CD4-positive, alpha-beta T cell (primary cell): ENCODE results near the gene STX18. TPM values are rescaled to one million over a fixed set of nuclear protein-coding genes. Genes with fewer than 3 reads are reported as not detected.

Experiments
- ATAC-seq: fragments of 200-7000 bp; cut with Tn5 transposase; one replicate; pipeline ENCODE4 v1.10.0; 2022; ENCODE audit warnings: mild to moderate bottlenecking; ENCODE audit not compliant: poor library complexity
- CTCF ChIA-PET: fragments of 350-600 bp; sonication (Branson Sonifier 250); formaldehyde crosslinking; loops from one replicate; lab custom pipeline; 2021; ENCODE audit warnings: antibody characterized with exemption, inconsistent platforms; lab: Charles Lee
- POLR2A ChIA-PET: fragments of 350-600 bp; sonication (Branson Sonifier 250); formaldehyde crosslinking; loops from one replicate; lab custom pipeline; 2021; ENCODE audit warnings: antibody characterized with exemption, inconsistent platforms; lab: Charles Lee
- DNase-seq, 14 experiments: peaks; one replicate each; pipeline ENCODE4 v3.0.0-alpha.2; 2013 to 2020; ENCODE audit warnings: mixed read lengths in 2 of 14
- H3K27ac ChIP-seq, 2 donors: one replicate each; pipeline versions ENCODE4 v1.5.1 to v1.7.0; 2013; ENCODE audit warnings: low read length in 2 of 2, low read depth in 1 of 2, mild to moderate bottlenecking in 1 of 2
- H3K27me3 ChIP-seq, 2 experiments: 1 replicate in 1 of 2; 2 replicates in 1 of 2; pipeline versions ENCODE4 v1.6.1 to v1.7.0; 2013; ENCODE audit warnings: low read length in 2 of 2, control low read depth in 1 of 2, mild to moderate bottlenecking in 1 of 2, moderate library complexity in 1 of 2; ENCODE audit not compliant: insufficient read depth in 2 of 2, control insufficient read depth in 1 of 2
- H3K36me3 ChIP-seq: one replicate; pipeline ENCODE4 v1.6.1; 2013; ENCODE audit warnings: low read length, control low read depth; ENCODE audit not compliant: insufficient read depth
- H3K4me1 ChIP-seq: one replicate; pipeline ENCODE4 v1.6.1; 2013; ENCODE audit warnings: low read length, control low read depth; ENCODE audit not compliant: insufficient read depth
- H3K4me3 ChIP-seq: one replicate; pipeline ENCODE4 v1.5.1; 2013; ENCODE audit warnings: mild to moderate bottlenecking, low read length, moderate library complexity
- H3K9me3 ChIP-seq, 2 experiments: 1 replicate in 1 of 2; 2 replicates in 1 of 2; pipeline versions ENCODE4 v1.6.1 to v1.7.0; 2013; ENCODE audit warnings: low read length in 2 of 2, mild to moderate bottlenecking in 2 of 2, control low read depth in 1 of 2, moderate library complexity in 1 of 2; ENCODE audit not compliant: control insufficient read depth in 1 of 2, insufficient read depth in 1 of 2
- H3K27ac Mint-ChIP-seq: one replicate; pipeline ENCODE4 v1.8.0; 2020; ENCODE audit warnings: mixed read lengths
- H3K27me3 Mint-ChIP-seq: one replicate; pipeline ENCODE4 v1.8.0; 2021; ENCODE audit warnings: mixed read lengths
- H3K36me3 Mint-ChIP-seq: one replicate; pipeline ENCODE4 v1.8.0; 2021; ENCODE audit warnings: low read depth, mixed read lengths
- H3K4me1 Mint-ChIP-seq: one replicate; pipeline ENCODE4 v1.8.0; 2021; ENCODE audit warnings: low read depth, mixed read lengths
- H3K4me3 Mint-ChIP-seq: one replicate; pipeline ENCODE4 v1.8.0; 2020; ENCODE audit warnings: mild to moderate bottlenecking, mixed read lengths
- H3K9me3 Mint-ChIP-seq: one replicate; pipeline ENCODE4 v1.8.0; 2020; ENCODE audit warnings: mixed read lengths
- intact Hi-C, 2 experiments: fragments of 100-400 bp; cut with DNase I in 1 of 2; cut with micrococcal nuclease in 1 of 2; formaldehyde crosslinking; loops; one replicate each; pipeline versions ENCODE4 v1.15.1 to v1.9.0; 2023 to 2025; cut with DNase I, micrococcal nuclease
- total RNA-seq, 174 experiments: library from RNA in 2 of 174; stranded (reverse) in 2 of 174; gene quantifications; one replicate each; pipeline ENCODE4 v1.2.3 and lab custom pipeline; 2021 to 2026
- TF ChIP-seq, protein P1 (sequence below): fragments of 200-600 bp; IDR thresholded peaks from one replicate; pipeline ENCODE4 v1.8.0; 2022; ENCODE audit warnings: antibody characterized with exemption, mild to moderate bottlenecking

STX18 gene
- total RNA-seq, 2 experiments from 2014 or later = 15.2 to 15.5 TPM

DNA sequence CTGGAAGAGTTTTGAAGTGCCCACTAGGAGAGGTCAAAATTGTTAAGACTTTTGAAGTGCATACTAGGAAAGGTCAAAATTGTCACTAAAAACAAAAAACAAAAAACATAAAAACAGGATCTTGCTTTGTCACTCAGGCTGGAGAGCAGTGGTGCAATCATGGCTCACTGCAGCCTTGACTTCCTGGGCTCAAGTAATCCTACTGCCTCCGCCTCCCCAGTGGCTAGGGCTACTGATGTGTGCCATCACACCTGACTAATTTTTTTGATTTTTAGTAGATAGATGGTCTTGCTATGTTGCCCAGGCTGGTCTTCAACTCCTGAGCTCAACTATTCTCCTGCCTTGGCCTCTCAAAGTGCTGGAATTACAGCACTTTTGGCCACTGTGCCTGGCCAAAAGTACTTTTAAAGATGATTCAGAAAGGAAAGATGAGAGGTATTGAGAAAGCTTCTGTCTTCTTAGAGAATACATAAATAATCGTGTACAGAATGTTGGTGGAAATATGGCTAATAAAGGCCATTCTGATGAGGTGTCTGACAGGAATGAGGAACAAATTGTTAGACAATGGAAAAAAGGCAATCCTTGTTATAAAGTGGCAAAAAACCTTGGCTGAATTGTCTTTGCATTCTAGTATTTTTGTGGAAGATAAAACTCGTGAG, 43.3 kb upstream of the STX18 start:
- no peak overlapping the region for H3K4me3 ChIP-seq
- ATAC-seq = no peak
- no peaks in the 10 kb centered on the region for H3K9me3 Mint-ChIP-seq
- no peaks in the 10 kb centered on the region for H3K27me3 ChIP-seq
- H3K4me3 Mint-ChIP-seq = no peak overlapping the region
- H3K4me1 Mint-ChIP-seq = no peaks in the 10 kb centered on the region
- no peaks in the 10 kb centered on the region for H3K36me3 ChIP-seq
- DNase-seq = no peak
- no peaks in the 10 kb centered on the region for H3K9me3 ChIP-seq
- POLR2A ChIA-PET = no interaction called here
- H3K27ac ChIP-seq = no peak overlapping the region
- no peaks in the 10 kb centered on the region for H3K4me1 ChIP-seq
- peaks cover 20% of the 10 kb centered on the region for H3K36me3 Mint-ChIP-seq
- CTCF ChIA-PET = no interaction called here
- no peak overlapping the region for H3K27ac Mint-ChIP-seq
- H3K27me3 Mint-ChIP-seq = no peaks in the 10 kb centered on the region
- TF ChIP-seq, protein P1, sequence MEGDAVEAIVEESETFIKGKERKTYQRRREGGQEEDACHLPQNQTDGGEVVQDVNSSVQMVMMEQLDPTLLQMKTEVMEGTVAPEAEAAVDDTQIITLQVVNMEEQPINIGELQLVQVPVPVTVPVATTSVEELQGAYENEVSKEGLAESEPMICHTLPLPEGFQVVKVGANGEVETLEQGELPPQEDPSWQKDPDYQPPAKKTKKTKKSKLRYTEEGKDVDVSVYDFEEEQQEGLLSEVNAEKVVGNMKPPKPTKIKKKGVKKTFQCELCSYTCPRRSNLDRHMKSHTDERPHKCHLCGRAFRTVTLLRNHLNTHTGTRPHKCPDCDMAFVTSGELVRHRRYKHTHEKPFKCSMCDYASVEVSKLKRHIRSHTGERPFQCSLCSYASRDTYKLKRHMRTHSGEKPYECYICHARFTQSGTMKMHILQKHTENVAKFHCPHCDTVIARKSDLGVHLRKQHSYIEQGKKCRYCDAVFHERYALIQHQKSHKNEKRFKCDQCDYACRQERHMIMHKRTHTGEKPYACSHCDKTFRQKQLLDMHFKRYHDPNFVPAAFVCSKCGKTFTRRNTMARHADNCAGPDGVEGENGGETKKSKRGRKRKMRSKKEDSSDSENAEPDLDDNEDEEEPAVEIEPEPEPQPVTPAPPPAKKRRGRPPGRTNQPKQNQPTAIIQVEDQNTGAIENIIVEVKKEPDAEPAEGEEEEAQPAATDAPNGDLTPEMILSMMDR = no peak
- intact Hi-C loops = no loop called here

DNA sequence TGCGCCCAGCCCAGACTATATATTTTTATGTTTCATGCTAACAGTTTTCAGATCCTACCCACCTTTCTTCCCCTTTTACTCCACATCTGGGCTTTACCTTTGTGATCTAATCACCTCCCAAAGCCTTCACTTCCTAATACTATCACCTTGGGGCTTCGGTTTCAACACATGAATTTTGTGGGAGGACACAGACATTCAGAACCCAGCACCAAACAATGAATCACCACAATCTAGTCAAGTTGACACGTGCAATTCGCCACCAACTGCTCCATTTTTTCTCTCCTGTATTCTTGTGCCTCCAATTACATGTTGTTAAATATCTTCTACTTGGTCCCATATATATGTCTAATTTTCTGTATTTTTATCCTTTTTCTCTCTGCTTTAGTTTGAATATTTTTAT, 41.8 kb upstream of the STX18 start:
- TF ChIP-seq, protein P1 = no peak
- Mint-ChIP-seq H3K9me3 (no peaks in the 10 kb centered on the region), H3K27me3 (no peaks in the 10 kb centered on the region), H3K36me3 (peaks cover 20% of the 10 kb centered on the region), H3K27ac (no peak overlapping the region), H3K4me3 (no peak overlapping the region), H3K4me1 (no peaks in the 10 kb centered on the region)
- CTCF ChIA-PET = no interaction called here
- Histone ChIP-seq H3K4me3 (no peak overlapping the region), H3K27ac (no peak overlapping the region), H3K36me3 (no peaks in the 10 kb centered on the region), H3K9me3 (no peaks in the 10 kb centered on the region), H3K27me3 (no peaks in the 10 kb centered on the region), H3K4me1 (no peaks in the 10 kb centered on the region)
- DNase-seq (no peak), ATAC-seq (no peak)
- intact Hi-C loops = no loop called here
- POLR2A ChIA-PET = no interaction called here

DNA sequence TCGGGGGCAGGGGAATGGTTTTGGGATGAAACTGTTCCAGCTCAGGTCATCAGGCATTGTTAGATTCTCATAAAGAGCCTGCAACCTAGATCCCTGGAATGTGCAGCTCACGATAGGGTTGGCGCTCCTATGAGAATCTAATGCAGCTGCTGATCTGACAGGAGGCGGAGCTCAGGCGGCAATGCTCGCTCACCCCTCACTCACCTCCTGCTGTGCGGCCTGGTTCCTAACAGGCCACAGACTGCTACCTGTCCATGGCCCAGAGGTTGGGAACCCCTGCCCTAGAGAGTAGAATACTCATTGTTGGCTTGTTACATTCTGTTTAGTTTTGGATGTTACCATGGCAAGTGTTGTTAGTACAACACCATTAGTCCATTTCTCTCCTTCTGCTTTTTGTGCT, 40.8 kb upstream of the STX18 start:
- ChIA-PET CTCF (no interaction called here), POLR2A (no interaction called here)
- no peaks in the 10 kb centered on the region for H3K36me3 ChIP-seq
- no peak for DNase-seq
- no peak overlapping the region for H3K4me3 Mint-ChIP-seq
- intact Hi-C loops = no loop called here
- H3K4me1 ChIP-seq = no peaks in the 10 kb centered on the region
- no peaks in the 10 kb centered on the region for H3K27me3 Mint-ChIP-seq
- no peak overlapping the region for H3K27ac Mint-ChIP-seq
- TF ChIP-seq, protein P1 = no peak
- no peak for ATAC-seq
- no peaks in the 10 kb centered on the region for H3K4me1 Mint-ChIP-seq
- H3K9me3 ChIP-seq = no peaks in the 10 kb centered on the region
- no peaks in the 10 kb centered on the region for H3K27me3 ChIP-seq
- H3K9me3 Mint-ChIP-seq = no peaks in the 10 kb centered on the region
- no peak overlapping the region for H3K27ac ChIP-seq
- H3K36me3 Mint-ChIP-seq = peaks cover 20% of the 10 kb centered on the region
- no peak overlapping the region for H3K4me3 ChIP-seq
